ENCODE results near the gene MED13L.

DNA sequence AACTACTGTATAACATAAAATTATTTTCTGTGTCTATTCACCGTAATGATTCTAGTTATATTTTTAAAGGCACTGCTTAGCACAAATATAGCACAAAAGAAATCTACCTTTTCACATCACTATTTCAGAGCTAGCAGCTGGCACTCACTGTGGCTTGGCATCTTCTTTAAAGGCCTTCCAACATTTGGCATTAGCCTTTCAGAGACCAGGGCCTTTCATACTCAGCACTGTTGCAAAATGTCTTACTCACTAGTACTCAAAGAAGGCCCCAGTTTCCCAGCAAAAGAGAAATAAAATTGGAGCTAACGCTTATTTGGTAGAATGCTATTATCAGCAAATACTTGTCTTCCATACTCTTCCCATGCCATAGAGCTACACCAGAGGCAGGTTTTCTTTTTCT lies 238.4 kb downstream of the MED13L start:
- TF ChIP-seq, protein P1, sequence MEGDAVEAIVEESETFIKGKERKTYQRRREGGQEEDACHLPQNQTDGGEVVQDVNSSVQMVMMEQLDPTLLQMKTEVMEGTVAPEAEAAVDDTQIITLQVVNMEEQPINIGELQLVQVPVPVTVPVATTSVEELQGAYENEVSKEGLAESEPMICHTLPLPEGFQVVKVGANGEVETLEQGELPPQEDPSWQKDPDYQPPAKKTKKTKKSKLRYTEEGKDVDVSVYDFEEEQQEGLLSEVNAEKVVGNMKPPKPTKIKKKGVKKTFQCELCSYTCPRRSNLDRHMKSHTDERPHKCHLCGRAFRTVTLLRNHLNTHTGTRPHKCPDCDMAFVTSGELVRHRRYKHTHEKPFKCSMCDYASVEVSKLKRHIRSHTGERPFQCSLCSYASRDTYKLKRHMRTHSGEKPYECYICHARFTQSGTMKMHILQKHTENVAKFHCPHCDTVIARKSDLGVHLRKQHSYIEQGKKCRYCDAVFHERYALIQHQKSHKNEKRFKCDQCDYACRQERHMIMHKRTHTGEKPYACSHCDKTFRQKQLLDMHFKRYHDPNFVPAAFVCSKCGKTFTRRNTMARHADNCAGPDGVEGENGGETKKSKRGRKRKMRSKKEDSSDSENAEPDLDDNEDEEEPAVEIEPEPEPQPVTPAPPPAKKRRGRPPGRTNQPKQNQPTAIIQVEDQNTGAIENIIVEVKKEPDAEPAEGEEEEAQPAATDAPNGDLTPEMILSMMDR (IDR thresholded peaks at IDR 0.05) = no peak
- TF ChIP-seq POLR2A (IDR thresholded peaks at IDR 0.05) = no peak
- TF ChIP-seq EP300 (IDR thresholded peaks at IDR 0.05; ENCODE audit: low read depth) = no peak
- no peak for TF ChIP-seq POLR2AphosphoS5 (IDR thresholded peaks at IDR 0.05)

Data from transverse colon (tissue), 4 donors.